ENCODE results near the gene HNRNPUL2. TPM values are rescaled to one million over a fixed set of nuclear protein-coding genes. Genes with fewer than 3 reads are reported as not detected.

The HNRNPUL2 gene
- total and polyA plus RNA-seq, 9 of the 15 experiments (the other 6 are each of a cell fraction or from before 2014, with no cell fraction given) = 0.89 to 44.3 (median 15.2) TPM

- TF ChIP-seq HBP1 (CRISPR knock-in tag; IDR thresholded peaks at IDR 0.05) (no peak), RHOXF2B (CRISPR knock-in tag; conservative IDR thresholded peaks at IDR 0.05) (0 out of 2 replicates have a peak, but pooled peaks have one; percentile 10), ZNF695 (CRISPR knock-in tag; IDR thresholded peaks at IDR 0.05) (no peak), FOXP1 (CRISPR knock-in tag; IDR thresholded peaks at IDR 0.05) (peak; percentile 91; the same call in 1 of the 2 replicates), MITF (IDR thresholded peaks at IDR 0.05) (peak; percentile 7; the same call in 1 of the 2 replicates), RFX5 (IDR thresholded peaks at IDR 0.05; ENCODE audit: low read depth, low read length) (no peak), VEZF1 (CRISPR knock-in tag; IDR thresholded peaks at IDR 0.05) (peak; percentile 75), NFRKB (IDR thresholded peaks at IDR 0.05; ENCODE audit: low read depth) (peak; percentile 57; the same call in 1 of the 2 replicates), ZNF707 (CRISPR knock-in tag; conservative IDR thresholded peaks at IDR 0.05) (no peak), HNRNPK (IDR thresholded peaks at IDR 0.05; ENCODE audit: low read depth, low read length, poor library complexity, severe bottlenecking) (no peak), GTF3C2 (IDR thresholded peaks at IDR 0.05; ENCODE audit: borderline replicate concordance, extremely low read depth, insufficient read length) (no peak), ADNP (tag; IDR thresholded peaks at IDR 0.05) (no peak), NR2F6 (CRISPR knock-in tag; IDR thresholded peaks at IDR 0.05) (no peak), SP1 (CRISPR knock-in tag; IDR thresholded peaks at IDR 0.05) (no peak), RBM25 (IDR thresholded peaks at IDR 0.05; ENCODE audit: low read depth, low read length, severe bottlenecking) (peak; percentile 61), JUND (IDR thresholded peaks at IDR 0.05; ENCODE audit: borderline replicate concordance, low read depth, low read length) (peak; percentile 28), JUND (tag; IDR thresholded peaks at IDR 0.05; ENCODE audit: borderline replicate concordance, low read depth, low read length) (no peak), ZBTB33 (CRISPR knock-in tag; IDR thresholded peaks at IDR 0.05) (peak; percentile 35; the same call in 1 of the 2 replicates)
These were observed at the start of gene HNRNPUL2 (continued) for GRCh38 chr11:62727165-62727871.
